K562 (cell line): Measurements from ENCODE around the gene ARMH1. TPM values are rescaled to one million over a fixed set of nuclear protein-coding genes. Genes with fewer than 3 reads are reported as not detected.

Experiments
- BDP1 ChIP-seq: IDR thresholded peaks from 3 replicates; pipeline ENCODE4 v1.6.1; 2011; ENCODE audit not compliant: insufficient read length, insufficient read depth
- CREM ChIP-seq: IDR thresholded peaks from 2 replicates; pipeline ENCODE4 v1.6.1; 2014; ENCODE audit warnings: antibody characterized with exemption, low read depth
- CXXC5 ChIP-seq: fragments of 250-450 bp; sonication (Bioruptor Pico); IDR thresholded peaks from 2 replicates; pipeline ENCODE4 v1.8.0; 2022; ENCODE audit warnings: inconsistent platforms, mild to moderate bottlenecking, moderate library complexity
- GABPB1 ChIP-seq: sonication (generic); formaldehyde crosslinking; IDR thresholded peaks from 2 replicates; pipeline ENCODE4 v1.8.0; 2022; ENCODE audit warnings: mild to moderate bottlenecking, missing genetic modification reagents
- GATAD2A ChIP-seq: fragments of 450-650 bp; IDR thresholded peaks from 2 replicates; pipeline ENCODE4 v1.6.1; 2017
- HNRNPLL ChIP-seq: fragments of 200-400 bp; formaldehyde crosslinking; IDR thresholded peaks from 2 replicates; pipeline ENCODE4 v1.6.1; 2017; ENCODE audit warnings: low read length, low read depth, mild to moderate bottlenecking; ENCODE audit not compliant: poor library complexity, severe bottlenecking
- NFE2 ChIP-seq: IDR thresholded peaks from 2 replicates; pipeline ENCODE4 v1.6.1; 2014; ENCODE audit warnings: antibody characterized with exemption, low read depth
- NR1H2 ChIP-seq: sonication (generic); formaldehyde crosslinking; IDR thresholded peaks from 2 replicates; pipeline ENCODE4 v1.4.0; 2020; ENCODE audit warnings: mild to moderate bottlenecking, missing genetic modification reagents
- OTX1 ChIP-seq: fragments of 450-650 bp; formaldehyde crosslinking; IDR thresholded peaks from 2 replicates; pipeline ENCODE4 v1.4.0; 2022; ENCODE audit warnings: mild to moderate bottlenecking
- PHB2 ChIP-seq: fragments of 450-650 bp; IDR thresholded peaks from 2 replicates; pipeline ENCODE4 v1.6.1; 2017; ENCODE audit warnings: low read depth
- RBM34 ChIP-seq: fragments of 200-400 bp; formaldehyde crosslinking; IDR thresholded peaks from 2 replicates; pipeline ENCODE4 v1.6.1; 2018; ENCODE audit warnings: low read length, borderline replicate concordance; ENCODE audit not compliant: insufficient read depth
- SMAD4 ChIP-seq: fragments of 250-450 bp; sonication (Bioruptor Pico); conservative IDR thresholded peaks from 2 replicates; pipeline ENCODE4 v1.8.0; 2021; ENCODE audit warnings: inconsistent platforms, mild to moderate bottlenecking, moderate library complexity
- SPI1 ChIP-seq: IDR thresholded peaks from 2 replicates; pipeline ENCODE4 v1.6.1; 2011; ENCODE audit warnings: low read depth, low read length, control low read depth, borderline replicate concordance
- ZFX ChIP-seq: sonication (generic); formaldehyde crosslinking; IDR thresholded peaks from 2 replicates; pipeline ENCODE4 v1.8.0; 2022; ENCODE audit warnings: mild to moderate bottlenecking, missing genetic modification reagents, moderate library complexity
- ZNF445 ChIP-seq: fragments of 250-450 bp; sonication (Bioruptor Pico); IDR thresholded peaks from 2 replicates; pipeline ENCODE4 v1.4.0; 2020; ENCODE audit warnings: low read depth, mild to moderate bottlenecking, moderate library complexity
- ZSCAN29 ChIP-seq: fragments of 450-650 bp; IDR thresholded peaks from 2 replicates; pipeline ENCODE4 v1.6.1; 2017
- polyA plus RNA-seq, 8 experiments: library from polyadenylated mRNA; depleted of rRNA in 4 of 8; stranded (reverse) in 5 of 8; unstranded in 3 of 8; fragments of >200 nt; fragmentation: Nextera tagmentation in 2 of 8; fragmentation: Illumina TruSeq in 1 of 8; extraction: Ambion mirVana in 2 of 8; extraction: Trizol in 1 of 8; gene quantifications; 2 replicates each; pipeline versions ENCODE4 v1.2.1 to v1.2.3, GENCODE V29; 2011 to 2014; ENCODE audit warnings: inconsistent platforms in 1 of 8, missing spikeins in 1 of 8
- total RNA-seq, 7 experiments: library from RNA; depleted of rRNA in 6 of 7; stranded (reverse); fragments of >200 nt in 6 of 7; fragmentation: Illumina TruSeq in 2 of 7; extraction: Trizol in 2 of 7; gene quantifications; 2 replicates each; pipeline versions ENCODE4 v1.2.1 to v1.2.3, GENCODE V29; 2011 to 2021; ENCODE audit warnings: low replicate concordance in 1 of 7
- TF ChIP-seq, protein P1 (sequence below): sonication (generic); formaldehyde crosslinking; IDR thresholded peaks from 2 replicates; pipeline ENCODE4 v1.8.0; 2023; ENCODE audit warnings: mild to moderate bottlenecking, missing genetic modification reagents
- TF ChIP-seq, protein P2 (sequence below): fragments of 450-650 bp; formaldehyde crosslinking; IDR thresholded peaks from 2 replicates; pipeline ENCODE4 v1.4.0; 2020; ENCODE audit warnings: mild to moderate bottlenecking
- TF ChIP-seq, protein P3 (sequence below): fragments of 250-450 bp; sonication (Bioruptor Pico); IDR thresholded peaks from 2 replicates; pipeline ENCODE4 v1.4.0; 2020; ENCODE audit warnings: mild to moderate bottlenecking
- TF ChIP-seq, protein P4 (sequence below): sonication (generic); formaldehyde crosslinking; IDR thresholded peaks from 2 replicates; pipeline ENCODE4 v1.8.1; 2023; ENCODE audit warnings: mild to moderate bottlenecking, missing genetic modification reagents, moderate library complexity

The ARMH1 gene
- total and polyA plus RNA-seq, 9 of the 15 experiments (the other 6 are each of a cell fraction or from before 2014, with no cell fraction given) = 0.41 TPM; not detected in 8

DNA sequence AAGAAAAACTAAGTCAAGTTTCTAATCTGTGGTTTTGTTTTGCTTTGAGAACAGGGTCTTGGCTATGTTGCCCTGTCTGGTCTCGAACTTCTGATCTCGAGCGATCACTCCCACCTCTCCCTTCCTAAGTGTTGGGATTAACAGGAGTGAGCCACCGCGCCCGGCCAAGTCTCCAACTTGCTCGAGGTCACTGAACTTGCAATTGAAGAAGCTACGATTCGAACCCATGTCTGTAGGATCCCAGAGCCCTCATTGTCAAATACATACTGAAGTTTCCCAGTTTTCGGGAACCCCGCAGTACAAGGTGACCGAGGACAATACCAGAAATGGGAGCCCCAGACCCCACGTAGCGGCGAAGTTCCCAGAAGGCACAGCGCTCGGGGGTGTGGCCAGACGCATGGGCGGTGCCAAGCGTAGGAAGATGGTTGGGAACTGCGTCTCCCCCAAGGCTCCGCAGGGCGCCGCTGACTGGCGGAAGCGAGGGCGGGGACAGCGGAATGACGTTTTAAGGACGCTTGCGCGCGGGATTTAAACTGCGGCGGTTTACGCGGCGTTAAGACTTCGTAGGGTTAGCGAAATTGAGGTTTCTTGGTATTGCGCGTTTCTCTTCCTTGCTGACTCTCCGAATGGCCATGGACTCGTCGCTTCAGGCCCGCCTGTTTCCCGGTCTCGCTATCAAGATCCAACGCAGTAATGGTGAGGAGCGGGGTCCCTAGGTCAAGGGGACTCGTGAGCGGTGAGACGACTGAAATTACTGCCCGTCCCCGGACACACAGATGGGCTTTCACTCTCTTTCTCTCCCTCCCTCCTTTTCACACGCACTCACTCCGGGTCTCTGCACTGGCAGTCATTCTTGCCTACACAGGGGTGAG, 65.0 kb downstream of the ARMH1 start, which contains the start of gene KIF2C (continued):
- TF ChIP-seq, protein P1, sequence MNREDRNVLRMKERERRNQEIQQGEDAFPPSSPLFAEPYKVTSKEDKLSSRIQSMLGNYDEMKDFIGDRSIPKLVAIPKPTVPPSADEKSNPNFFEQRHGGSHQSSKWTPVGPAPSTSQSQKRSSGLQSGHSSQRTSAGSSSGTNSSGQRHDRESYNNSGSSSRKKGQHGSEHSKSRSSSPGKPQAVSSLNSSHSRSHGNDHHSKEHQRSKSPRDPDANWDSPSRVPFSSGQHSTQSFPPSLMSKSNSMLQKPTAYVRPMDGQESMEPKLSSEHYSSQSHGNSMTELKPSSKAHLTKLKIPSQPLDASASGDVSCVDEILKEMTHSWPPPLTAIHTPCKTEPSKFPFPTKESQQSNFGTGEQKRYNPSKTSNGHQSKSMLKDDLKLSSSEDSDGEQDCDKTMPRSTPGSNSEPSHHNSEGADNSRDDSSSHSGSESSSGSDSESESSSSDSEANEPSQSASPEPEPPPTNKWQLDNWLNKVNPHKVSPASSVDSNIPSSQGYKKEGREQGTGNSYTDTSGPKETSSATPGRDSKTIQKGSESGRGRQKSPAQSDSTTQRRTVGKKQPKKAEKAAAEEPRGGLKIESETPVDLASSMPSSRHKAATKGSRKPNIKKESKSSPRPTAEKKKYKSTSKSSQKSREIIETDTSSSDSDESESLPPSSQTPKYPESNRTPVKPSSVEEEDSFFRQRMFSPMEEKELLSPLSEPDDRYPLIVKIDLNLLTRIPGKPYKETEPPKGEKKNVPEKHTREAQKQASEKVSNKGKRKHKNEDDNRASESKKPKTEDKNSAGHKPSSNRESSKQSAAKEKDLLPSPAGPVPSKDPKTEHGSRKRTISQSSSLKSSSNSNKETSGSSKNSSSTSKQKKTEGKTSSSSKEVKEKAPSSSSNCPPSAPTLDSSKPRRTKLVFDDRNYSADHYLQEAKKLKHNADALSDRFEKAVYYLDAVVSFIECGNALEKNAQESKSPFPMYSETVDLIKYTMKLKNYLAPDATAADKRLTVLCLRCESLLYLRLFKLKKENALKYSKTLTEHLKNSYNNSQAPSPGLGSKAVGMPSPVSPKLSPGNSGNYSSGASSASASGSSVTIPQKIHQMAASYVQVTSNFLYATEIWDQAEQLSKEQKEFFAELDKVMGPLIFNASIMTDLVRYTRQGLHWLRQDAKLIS (CRISPR knock-in tag) = peak; percentile 22; the same call in 1 of the 2 replicates
- TF ChIP-seq NFE2 (0 out of 2 replicates have a peak, but pooled peaks have one; percentile 19), GATAD2A (0 out of 2 replicates have a peak, but pooled peaks have one; percentile 47), PHB2 (no peak), GABPB1 (CRISPR knock-in tag) (peak; percentile 62; the same call in 1 of the 2 replicates), ZFX (CRISPR knock-in tag) (no peak; the same call in 1 of the 2 replicates), CREM (peak; percentile 98), ZSCAN29 (0 out of 2 replicates have a peak, but pooled peaks have one; percentile 46), SPI1 (peak; percentile 64; the same call in 1 of the 2 replicates), BDP1 (no peak), SMAD4 (CRISPR knock-in tag) (peak; percentile 64; the same call in 1 of the 2 replicates), HNRNPLL (peak; percentile 90), ZNF445 (CRISPR knock-in tag) (no peak), CXXC5 (CRISPR knock-in tag) (peak; percentile 99), OTX1 (CRISPR knock-in tag) (0 out of 2 replicates have a peak, but pooled peaks have one; percentile 60), RBM34 (no peak), NR1H2 (CRISPR knock-in tag) (0 out of 2 replicates have a peak, but pooled peaks have one; percentile 68)
- TF ChIP-seq, protein P2, sequence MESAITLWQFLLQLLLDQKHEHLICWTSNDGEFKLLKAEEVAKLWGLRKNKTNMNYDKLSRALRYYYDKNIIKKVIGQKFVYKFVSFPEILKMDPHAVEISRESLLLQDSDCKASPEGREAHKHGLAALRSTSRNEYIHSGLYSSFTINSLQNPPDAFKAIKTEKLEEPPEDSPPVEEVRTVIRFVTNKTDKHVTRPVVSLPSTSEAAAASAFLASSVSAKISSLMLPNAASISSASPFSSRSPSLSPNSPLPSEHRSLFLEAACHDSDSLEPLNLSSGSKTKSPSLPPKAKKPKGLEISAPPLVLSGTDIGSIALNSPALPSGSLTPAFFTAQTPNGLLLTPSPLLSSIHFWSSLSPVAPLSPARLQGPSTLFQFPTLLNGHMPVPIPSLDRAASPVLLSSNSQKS (CRISPR knock-in tag) = no peak
- TF ChIP-seq, protein P3, sequence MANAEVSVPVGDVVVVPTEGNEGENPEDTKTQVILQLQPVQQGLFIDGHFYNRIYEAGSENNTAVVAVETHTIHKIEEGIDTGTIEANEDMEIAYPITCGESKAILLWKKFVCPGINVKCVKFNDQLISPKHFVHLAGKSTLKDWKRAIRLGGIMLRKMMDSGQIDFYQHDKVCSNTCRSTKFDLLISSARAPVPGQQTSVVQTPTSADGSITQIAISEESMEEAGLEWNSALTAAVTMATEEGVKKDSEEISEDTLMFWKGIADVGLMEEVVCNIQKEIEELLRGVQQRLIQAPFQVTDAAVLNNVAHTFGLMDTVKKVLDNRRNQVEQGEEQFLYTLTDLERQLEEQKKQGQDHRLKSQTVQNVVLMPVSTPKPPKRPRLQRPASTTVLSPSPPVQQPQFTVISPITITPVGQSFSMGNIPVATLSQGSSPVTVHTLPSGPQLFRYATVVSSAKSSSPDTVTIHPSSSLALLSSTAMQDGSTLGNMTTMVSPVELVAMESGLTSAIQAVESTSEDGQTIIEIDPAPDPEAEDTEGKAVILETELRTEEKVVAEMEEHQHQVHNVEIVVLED (CRISPR knock-in tag) = peak; percentile 98
- TF ChIP-seq, protein P4, sequence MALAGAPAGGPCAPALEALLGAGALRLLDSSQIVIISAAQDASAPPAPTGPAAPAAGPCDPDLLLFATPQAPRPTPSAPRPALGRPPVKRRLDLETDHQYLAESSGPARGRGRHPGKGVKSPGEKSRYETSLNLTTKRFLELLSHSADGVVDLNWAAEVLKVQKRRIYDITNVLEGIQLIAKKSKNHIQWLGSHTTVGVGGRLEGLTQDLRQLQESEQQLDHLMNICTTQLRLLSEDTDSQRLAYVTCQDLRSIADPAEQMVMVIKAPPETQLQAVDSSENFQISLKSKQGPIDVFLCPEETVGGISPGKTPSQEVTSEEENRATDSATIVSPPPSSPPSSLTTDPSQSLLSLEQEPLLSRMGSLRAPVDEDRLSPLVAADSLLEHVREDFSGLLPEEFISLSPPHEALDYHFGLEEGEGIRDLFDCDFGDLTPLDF (CRISPR knock-in tag) = peak; percentile 97
